Hematopoietic multipotent progenitor cell treated with erythropoietin and hydrocortisone succinate and interleukin-3 and kit ligand, for 15 days (in vitro differentiated cells): Measurements from ENCODE around the gene RING1.

Source experiments
- DNase-seq: peaks from one replicate; pipeline ENCODE4 v3.0.0-alpha.2; 2015; ENCODE audit warnings: low spot score

Gene RING1

GRCh38 chr6:33171880-33172687 lies 36.2 kb upstream of the RING1 start:
- DNase-seq, result no peak

GRCh38 chr6:33172688-33173534 lies 35.4 kb upstream of the RING1 start:
- peak; percentile 21 for DNase-seq

GRCh38 chr6:33173535-33174180 lies 34.6 kb upstream of the RING1 start:
- no peak for DNase-seq

GRCh38 chr6:33174784-33175183 lies 33.5 kb upstream of the RING1 start:
- DNase-seq, result no peak

GRCh38 chr6:33175436-33176069 lies 32.7 kb upstream of the RING1 start:
- no peak for DNase-seq

- no peak for DNase-seq
These were observed 31.4 kb upstream of the RING1 start for GRCh38 chr6:33176906-33177305.

- no peak for DNase-seq
These were observed 30.5 kb upstream of the RING1 start for GRCh38 chr6:33177552-33178446.

- no peak for DNase-seq
These were observed 29.4 kb upstream of the RING1 start for GRCh38 chr6:33178755-33179475.

GRCh38 chr6:33181141-33181540 lies 27.2 kb upstream of the RING1 start:
- no peak for DNase-seq

GRCh38 chr6:33183071-33183683 lies 25.1 kb upstream of the RING1 start:
- no peak for DNase-seq

GRCh38 chr6:33185190-33185589 lies 23.1 kb upstream of the RING1 start:
- DNase-seq, result no peak

GRCh38 chr6:33185654-33186187 lies 22.6 kb upstream of the RING1 start:
- no peak for DNase-seq

GRCh38 chr6:33187809-33188208 lies 20.5 kb upstream of the RING1 start:
- no peak for DNase-seq

- DNase-seq, result no peak
These were observed 19.1 kb upstream of the RING1 start for GRCh38 chr6:33189164-33189563.

- no peak for DNase-seq
These were observed 18.5 kb upstream of the RING1 start for GRCh38 chr6:33189625-33190448.

GRCh38 chr6:33190504-33191107 lies 17.7 kb upstream of the RING1 start:
- DNase-seq, result no peak

- DNase-seq, result no peak
These were observed 16.8 kb upstream of the RING1 start for GRCh38 chr6:33191383-33192104.
